ENCODE measurements around the gene SOSTDC1.
"Not testable (repeated sequence)": the region's sequence is repeated elsewhere in the genome, so short reads cannot be mapped to it uniquely, and the experiment has no call there.

SOSTDC1 gene

DNA sequence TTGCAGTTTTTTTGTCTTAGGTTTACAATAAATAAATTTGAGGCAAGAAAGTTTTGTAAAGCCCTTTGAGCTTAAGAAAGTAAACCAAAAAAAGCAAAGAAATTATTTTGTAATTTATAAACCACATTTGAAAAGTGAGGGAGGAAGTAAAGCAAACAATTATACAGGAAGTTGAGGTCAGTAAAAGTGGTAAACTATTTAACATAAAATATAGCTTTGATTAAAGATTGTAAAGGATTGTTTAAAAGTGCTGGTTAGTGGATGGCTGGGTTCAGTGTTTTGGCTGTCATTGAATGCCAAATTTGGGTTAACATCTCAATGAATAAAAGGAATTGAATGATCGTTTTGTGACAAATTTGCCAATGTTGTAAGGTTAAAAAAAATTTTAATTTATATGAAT lies 9.9 kb downstream of the SOSTDC1 start:
- POLR2A ChIA-PET = no interaction called here
- no peak for DNase-seq (ENCODE audit: extremely low spot score)
- TF ChIP-seq SP1 (IDR thresholded peaks at IDR 0.05) (no peak), NFRKB (IDR thresholded peaks at IDR 0.05) (no peak), LEF1 (IDR thresholded peaks at IDR 0.05; ENCODE audit: borderline replicate concordance) (no peak), CTBP1 (IDR thresholded peaks at IDR 0.05; ENCODE audit: borderline replicate concordance) (no peak), BHLHE40 (IDR thresholded peaks at IDR 0.05; ENCODE audit: borderline replicate concordance) (no peak)
- CTCF ChIA-PET = no interaction called here

DNA sequence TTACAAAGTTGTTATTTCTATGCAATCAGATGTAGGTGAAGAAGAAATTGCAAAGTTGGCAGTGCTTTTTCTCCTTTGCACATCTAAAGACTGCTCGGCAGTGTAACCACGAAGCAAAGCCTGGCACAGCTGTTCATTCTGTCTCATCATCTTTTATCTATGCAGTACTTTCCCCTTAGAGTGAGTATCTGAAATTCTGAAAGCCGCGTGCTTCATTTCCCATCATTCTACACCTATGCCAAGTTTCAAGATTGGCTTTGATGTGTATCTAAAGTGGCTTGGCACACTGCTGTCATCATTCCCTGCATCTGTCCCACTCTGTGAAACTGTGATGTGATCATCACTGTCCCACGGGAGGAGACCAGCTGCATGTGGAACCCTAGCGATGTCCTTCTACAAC lies 15.2 kb downstream of the SOSTDC1 start:
- no peak for DNase-seq (ENCODE audit: extremely low spot score)
- ChIA-PET CTCF (interaction anchor here (1.0 kb wide), 1 partner anchor 10 kb away, joined by 3 read pairs; no protein-coding TSS in a partner anchor), POLR2A (no interaction called here)
- TF ChIP-seq ELF4 (IDR thresholded peaks at IDR 0.05) = no peak
- no peak for TF ChIP-seq NFRKB (IDR thresholded peaks at IDR 0.05)
- no peak for TF ChIP-seq BHLHE40 (IDR thresholded peaks at IDR 0.05; ENCODE audit: borderline replicate concordance)
- no peak for TF ChIP-seq ZNF384 (IDR thresholded peaks at IDR 0.05)
- TF ChIP-seq TARDBP (IDR thresholded peaks at IDR 0.05) = no peak
- TF ChIP-seq LEF1 (IDR thresholded peaks at IDR 0.05; ENCODE audit: borderline replicate concordance) = no peak
- no peak for TF ChIP-seq SP1 (IDR thresholded peaks at IDR 0.05)
- no peak for TF ChIP-seq CTBP1 (IDR thresholded peaks at IDR 0.05; ENCODE audit: borderline replicate concordance)
- no peak for TF ChIP-seq FOXA1 (IDR thresholded peaks at IDR 0.05)
- TF ChIP-seq SUZ12 (IDR thresholded peaks at IDR 0.05) = no peak
- no peak for TF ChIP-seq FOXK2 (IDR thresholded peaks at IDR 0.05)
- TF ChIP-seq L3MBTL2 (conservative IDR thresholded peaks at IDR 0.05) = no peak

DNA sequence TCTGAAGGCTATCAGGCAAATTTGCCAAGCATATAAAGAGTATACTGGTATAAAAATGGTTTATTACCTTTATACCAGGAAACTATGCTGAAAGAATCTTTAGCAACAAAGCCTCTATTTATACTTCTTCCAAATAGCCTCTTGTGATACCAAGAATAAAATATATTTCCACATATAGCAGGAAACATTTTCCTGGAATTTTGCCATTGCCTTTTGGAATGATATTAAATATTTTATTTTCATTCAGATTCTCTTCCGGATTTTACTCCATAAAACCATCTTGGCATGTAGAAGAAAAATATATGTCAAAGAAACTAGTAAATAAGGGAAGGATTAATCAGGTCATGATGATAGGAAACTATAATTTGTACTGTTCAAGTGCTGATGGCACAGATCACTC lies 17.7 kb downstream of the SOSTDC1 start:
- DNase-seq (ENCODE audit: extremely low spot score) = no peak
- TF ChIP-seq FOXK2 (IDR thresholded peaks at IDR 0.05) (no peak), LEF1 (IDR thresholded peaks at IDR 0.05; ENCODE audit: borderline replicate concordance) (no peak), HDGF (IDR thresholded peaks at IDR 0.05; ENCODE audit: borderline replicate concordance) (no peak), FOXM1 (IDR thresholded peaks at IDR 0.05; ENCODE audit: borderline replicate concordance) (no peak), SUZ12 (IDR thresholded peaks at IDR 0.05) (no peak)
- TF ChIP-seq, protein P1, sequence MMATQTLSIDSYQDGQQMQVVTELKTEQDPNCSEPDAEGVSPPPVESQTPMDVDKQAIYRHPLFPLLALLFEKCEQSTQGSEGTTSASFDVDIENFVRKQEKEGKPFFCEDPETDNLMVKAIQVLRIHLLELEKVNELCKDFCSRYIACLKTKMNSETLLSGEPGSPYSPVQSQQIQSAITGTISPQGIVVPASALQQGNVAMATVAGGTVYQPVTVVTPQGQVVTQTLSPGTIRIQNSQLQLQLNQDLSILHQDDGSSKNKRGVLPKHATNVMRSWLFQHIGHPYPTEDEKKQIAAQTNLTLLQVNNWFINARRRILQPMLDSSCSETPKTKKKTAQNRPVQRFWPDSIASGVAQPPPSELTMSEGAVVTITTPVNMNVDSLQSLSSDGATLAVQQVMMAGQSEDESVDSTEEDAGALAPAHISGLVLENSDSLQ (IDR thresholded peaks at IDR 0.05) = no peak
- POLR2A ChIA-PET = interaction anchor here (1.6 kb wide), 1 partner anchor 28 kb away, joined by 3 read pairs; no protein-coding TSS in a partner anchor
- CTCF ChIA-PET = no interaction called here

DNA sequence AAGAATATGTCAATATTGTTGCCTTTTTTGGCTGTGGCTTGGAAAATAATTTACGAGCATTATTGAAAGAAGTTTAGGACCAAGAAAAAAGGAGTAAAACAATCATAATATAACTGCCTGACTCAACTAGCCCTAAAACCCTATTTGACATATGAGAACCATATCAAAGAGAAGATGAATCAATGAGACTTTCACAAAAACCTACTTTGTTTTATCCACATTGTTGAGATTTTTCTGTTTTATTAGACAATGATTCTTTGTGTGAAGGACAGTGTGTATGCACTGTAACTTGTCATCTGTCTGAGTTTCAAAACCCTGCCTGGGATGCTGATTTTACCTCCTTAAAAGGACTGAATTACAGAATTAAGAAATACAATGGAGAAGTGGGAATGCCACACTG lies 19.0 kb downstream of the SOSTDC1 start:
- CTCF ChIA-PET = no interaction called here
- no peak for TF ChIP-seq ARNT (IDR thresholded peaks at IDR 0.05)
- no peak for TF ChIP-seq ZNF384 (IDR thresholded peaks at IDR 0.05)
- TF ChIP-seq FOXM1 (IDR thresholded peaks at IDR 0.05; ENCODE audit: borderline replicate concordance) = no peak
- no peak for TF ChIP-seq ELF4 (IDR thresholded peaks at IDR 0.05)
- no peak for TF ChIP-seq LEF1 (IDR thresholded peaks at IDR 0.05; ENCODE audit: borderline replicate concordance)
- TF ChIP-seq, protein P1 (IDR thresholded peaks at IDR 0.05) = no peak
- no peak for TF ChIP-seq TARDBP (IDR thresholded peaks at IDR 0.05)
- no peak for TF ChIP-seq SUZ12 (IDR thresholded peaks at IDR 0.05)
- no peak for TF ChIP-seq FOXA1 (IDR thresholded peaks at IDR 0.05)
- TF ChIP-seq NFRKB (IDR thresholded peaks at IDR 0.05) = no peak
- no peak for TF ChIP-seq HDGF (IDR thresholded peaks at IDR 0.05; ENCODE audit: borderline replicate concordance)
- no peak for TF ChIP-seq L3MBTL2 (conservative IDR thresholded peaks at IDR 0.05)
- TF ChIP-seq BHLHE40 (IDR thresholded peaks at IDR 0.05; ENCODE audit: borderline replicate concordance) = no peak
- TF ChIP-seq CTBP1 (IDR thresholded peaks at IDR 0.05; ENCODE audit: borderline replicate concordance) = no peak
- TF ChIP-seq SP1 (IDR thresholded peaks at IDR 0.05) = no peak
- no peak for TF ChIP-seq FOXK2 (IDR thresholded peaks at IDR 0.05)
- DNase-seq (ENCODE audit: extremely low spot score) = no peak
- POLR2A ChIA-PET = no interaction called here

DNA sequence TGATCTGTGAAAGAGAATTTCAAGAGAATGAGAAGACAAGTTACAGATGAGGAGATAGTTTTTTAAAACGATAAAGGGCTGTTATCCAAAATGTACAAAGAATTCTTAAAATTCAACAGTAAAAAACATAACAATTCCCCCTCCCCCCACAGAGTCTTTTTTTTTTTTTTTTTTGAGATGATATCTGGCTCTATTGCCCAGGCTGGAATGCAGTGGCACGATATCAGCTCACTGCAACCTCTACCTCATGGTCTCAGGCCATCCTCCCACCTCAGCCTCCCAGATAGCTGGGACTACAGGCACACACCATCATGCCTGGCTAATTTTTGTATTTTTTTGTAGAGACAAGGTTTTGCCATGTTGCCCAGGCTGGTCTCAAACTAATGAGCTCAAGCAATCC lies 21.7 kb downstream of the SOSTDC1 start:
- POLR2A ChIA-PET; DNase-seq (ENCODE audit: extremely low spot score); CTCF ChIA-PET: not testable (repeated sequence)

DNA sequence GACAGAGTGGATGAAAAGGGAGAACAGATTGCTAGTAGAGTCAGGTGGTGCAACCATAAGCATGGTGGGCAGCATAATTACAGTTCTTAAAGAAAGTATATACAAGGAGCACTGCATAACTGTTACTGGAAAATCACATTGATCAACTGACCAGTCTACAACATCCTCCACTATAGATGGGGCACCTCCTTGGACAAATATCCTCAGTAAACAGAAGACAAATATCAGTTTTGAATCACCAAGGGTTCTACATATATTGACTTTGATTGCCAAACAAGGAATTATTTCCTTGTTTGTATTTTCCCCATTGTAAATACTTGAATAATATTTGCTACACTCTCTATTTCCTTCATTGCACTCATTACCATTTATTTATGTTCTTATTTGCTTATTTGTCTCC lies 26.6 kb downstream of the SOSTDC1 start:
- ChIA-PET POLR2A (no interaction called here), CTCF (interaction anchor here (0.6 kb wide), 1 partner anchor 475 kb away, joined by 3 read pairs; no protein-coding TSS in a partner anchor)
- TF ChIP-seq ZNF384 (IDR thresholded peaks at IDR 0.05) (no peak), FOXM1 (IDR thresholded peaks at IDR 0.05; ENCODE audit: borderline replicate concordance) (no peak), ARNT (IDR thresholded peaks at IDR 0.05) (no peak), NFRKB (IDR thresholded peaks at IDR 0.05) (no peak), ELF4 (IDR thresholded peaks at IDR 0.05) (no peak), HDGF (IDR thresholded peaks at IDR 0.05; ENCODE audit: borderline replicate concordance) (no peak), TARDBP (IDR thresholded peaks at IDR 0.05) (no peak), FOXA1 (IDR thresholded peaks at IDR 0.05) (no peak), LEF1 (IDR thresholded peaks at IDR 0.05; ENCODE audit: borderline replicate concordance) (no peak), SP1 (IDR thresholded peaks at IDR 0.05) (no peak), SUZ12 (IDR thresholded peaks at IDR 0.05) (no peak), FOXK2 (IDR thresholded peaks at IDR 0.05) (no peak), CTBP1 (IDR thresholded peaks at IDR 0.05; ENCODE audit: borderline replicate concordance) (no peak), L3MBTL2 (conservative IDR thresholded peaks at IDR 0.05) (no peak), BHLHE40 (IDR thresholded peaks at IDR 0.05; ENCODE audit: borderline replicate concordance) (no peak)
- TF ChIP-seq, protein P1 (IDR thresholded peaks at IDR 0.05) = no peak
- no peak for DNase-seq (ENCODE audit: extremely low spot score)

All from HEK293T (cell line).